ENCODE data around the gene PGBD5. TPM values are rescaled to one million over a fixed set of nuclear protein-coding genes. Genes with fewer than 3 reads are reported as not detected.

The PGBD5 gene
- under 0.01 TPM in 1 of 2 replicates, not detected in the other for total RNA-seq

GRCh38 chr1:230426246-230427093 is at the start of gene PGBD5:
Gene PGBD5, minus strand, starts transcription at chr1:230426332. Its CDS starts 404 bp downstream, at chr1:230425928.

Other genes with a start within 250 kb of the PGBD5 start
- gene COG2, start 216.1 kb upstream of the PGBD5 start, total RNA-seq, result 20.4 and 23.4 TPM in 2 replicates

Data from epithelial cell of umbilical artery (primary cell).